IMR-90 (cell line): ENCODE data around the gene AP3D1. TPM values are rescaled to one million over a fixed set of nuclear protein-coding genes. Genes with fewer than 3 reads are reported as not detected.

Experiments
- ATAC-seq: fragments of 200-7000 bp; cut with Tn5 transposase; 2 replicates; pipeline ENCODE4 v1.9.1; 2020; ENCODE audit warnings: low read depth, mild to moderate bottlenecking, moderate library complexity
- BruUV-seq: library from RNA; stranded (reverse); fragments of 400-500 nt; replicated peaks from 2 replicates; lab custom pipeline; 2021; lab: Mats Ljungman, UMichigan
- CTCF ChIA-PET: fragments of 300-600 bp; formaldehyde crosslinking; extraction: SDS; loops from one replicate; lab custom pipeline; 2021; ENCODE audit warnings: antibody characterized with exemption; lab: Yijun Ruan, JAX
- POLR2A ChIA-PET: fragments of 300-600 bp; sonication (Branson Sonifier 250); formaldehyde crosslinking; loops from one replicate; lab custom pipeline; 2022; ENCODE audit warnings: antibody characterized with exemption; ENCODE audit not compliant: unreplicated experiment; lab: Charles Lee
- DNase-seq: peaks from one replicate; pipeline ENCODE4 v3.0.0; 2013
- H2AFZ ChIP-seq: replicated peaks from 2 replicates; pipeline ENCODE3; 2013; ENCODE audit warnings: low read length, mild to moderate bottlenecking; ENCODE audit not compliant: poor library complexity
- H2AK5ac ChIP-seq: 2 replicates; pipeline ENCODE4 v1.6.1; 2013; ENCODE audit warnings: low read depth, low read length, inconsistent platforms
- H2AK9ac ChIP-seq: replicated peaks from 2 replicates; pipeline ENCODE3; 2013; ENCODE audit warnings: mild to moderate bottlenecking, low read depth, low read length, moderate library complexity; ENCODE audit not compliant: poor library complexity
- H2BK120ac ChIP-seq: 2 replicates; pipeline ENCODE4 v1.6.1; 2013; ENCODE audit warnings: low read depth, low read length, inconsistent platforms
- H2BK15ac ChIP-seq: 3 replicates; pipeline ENCODE4 v1.6.1; 2013; ENCODE audit warnings: low read depth, low read length, inconsistent platforms
- H2BK20ac ChIP-seq: 2 replicates; pipeline ENCODE4 v1.6.1; 2013; ENCODE audit warnings: low read depth, mild to moderate bottlenecking, inconsistent platforms, low read length, moderate library complexity
- H2BK5ac ChIP-seq: 2 replicates; pipeline ENCODE4 v1.6.1; 2013; ENCODE audit warnings: mild to moderate bottlenecking, low read depth, low read length, inconsistent platforms; ENCODE audit not compliant: poor library complexity, severe bottlenecking
- H3K14ac ChIP-seq: replicated peaks from 2 replicates; pipeline ENCODE4 v1.6.1; 2013; ENCODE audit warnings: low read depth, low read length, inconsistent platforms
- H3K18ac ChIP-seq: 2 replicates; pipeline ENCODE4 v1.6.1; 2013; ENCODE audit warnings: low read depth, low read length, control low read depth
- H3K23ac ChIP-seq: 2 replicates; pipeline ENCODE4 v1.6.1; 2013; ENCODE audit warnings: low read depth, low read length, inconsistent platforms
- H3K27ac ChIP-seq: 2 replicates; pipeline ENCODE4 v1.5.1; 2013; ENCODE audit warnings: mild to moderate bottlenecking, control low read depth, low read length; ENCODE audit not compliant: insufficient read depth
- H3K27me3 ChIP-seq: 2 replicates; pipeline ENCODE4 v1.6.1; 2013; ENCODE audit warnings: low read length; ENCODE audit not compliant: control insufficient read depth, insufficient read depth
- H3K36me3 ChIP-seq: 2 replicates; pipeline ENCODE4 v1.6.1; 2013; ENCODE audit warnings: low read length, mixed read lengths; ENCODE audit not compliant: control insufficient read depth, insufficient read depth
- H3K4ac ChIP-seq: 2 replicates; pipeline ENCODE4 v1.6.1; 2013; ENCODE audit warnings: low read depth, low read length, inconsistent platforms
- H3K4me1 ChIP-seq: 2 replicates; pipeline ENCODE4 v1.6.1; 2013; ENCODE audit warnings: low read length, mixed read lengths; ENCODE audit not compliant: control insufficient read depth, insufficient read depth
- H3K4me2 ChIP-seq: 2 replicates; pipeline ENCODE4 v1.6.1; 2013; ENCODE audit warnings: low read depth, mild to moderate bottlenecking, control low read depth, low read length, moderate library complexity
- H3K4me3 ChIP-seq: 2 replicates; pipeline ENCODE4 v1.5.1; 2013; ENCODE audit warnings: low read depth, mild to moderate bottlenecking, control low read depth, low read length, moderate library complexity; ENCODE audit not compliant: insufficient read depth
- H3K56ac ChIP-seq: 2 replicates; pipeline ENCODE4 v1.6.1; 2013; ENCODE audit warnings: low read length, inconsistent platforms; ENCODE audit not compliant: insufficient read depth; ENCODE audit errors: extremely low read depth
- H3K79me1 ChIP-seq, 2 experiments: 2 replicates each; pipeline ENCODE4 v1.6.1; 2013; ENCODE audit warnings: low read length in 2 of 2, inconsistent platforms in 1 of 2, low read depth in 1 of 2
- H3K9ac ChIP-seq: 2 replicates; pipeline ENCODE4 v1.6.1; 2013; ENCODE audit warnings: low read depth, low read length, control low read depth
- H3K9me1 ChIP-seq: 2 replicates; pipeline ENCODE4 v1.6.1; 2013; ENCODE audit warnings: low read length, inconsistent platforms; ENCODE audit not compliant: insufficient read depth
- H3K9me3 ChIP-seq: 2 replicates; pipeline ENCODE4 v1.6.1; 2013; ENCODE audit warnings: low read length; ENCODE audit not compliant: control insufficient read depth, insufficient read depth
- H4K20me1 ChIP-seq: 2 replicates; pipeline ENCODE4 v1.6.1; 2013; ENCODE audit warnings: low read length, inconsistent platforms; ENCODE audit not compliant: insufficient read depth
- H4K5ac ChIP-seq: 2 replicates; pipeline ENCODE4 v1.6.1; 2013; ENCODE audit warnings: mild to moderate bottlenecking, low read depth, low read length, control low read depth
- H4K8ac ChIP-seq, 2 experiments: 2 replicates each; pipeline ENCODE4 v1.6.1; 2013; ENCODE audit warnings: low read depth in 2 of 2, low read length in 2 of 2, control low read depth in 1 of 2, inconsistent platforms in 1 of 2
- H4K91ac ChIP-seq: 2 replicates; pipeline ENCODE4 v1.6.1; 2013; ENCODE audit warnings: low read depth, low read length, inconsistent platforms; ENCODE audit not compliant: insufficient read depth
- BHLHE40 ChIP-seq: fragments of 150-350 bp; IDR thresholded peaks from 2 replicates; pipeline ENCODE4 v1.6.1; 2016; ENCODE audit warnings: mild to moderate bottlenecking, low read depth, low read length
- CEBPB ChIP-seq: IDR thresholded peaks from 2 replicates; pipeline ENCODE4 v1.6.1; 2012; ENCODE audit warnings: low read depth, low read length, improper control_type of control experiment
- CHD1 ChIP-seq: IDR thresholded peaks from 2 replicates; pipeline ENCODE4 v1.6.1; 2012; ENCODE audit warnings: low read depth, low read length, improper control_type of control experiment
- CTCF ChIP-seq: conservative IDR thresholded peaks from 2 replicates; pipeline ENCODE4 v1.5.1; 2012; ENCODE audit warnings: mild to moderate bottlenecking, low read depth, low read length, improper control_type of control experiment
- FOS ChIP-seq: fragments of 150-350 bp; IDR thresholded peaks from 2 replicates; pipeline ENCODE4 v1.6.1; 2016; ENCODE audit warnings: low read depth, low read length
- MAFK ChIP-seq: IDR thresholded peaks from 2 replicates; pipeline ENCODE4 v1.6.1; 2012; ENCODE audit warnings: low read depth, low read length, improper control_type of control experiment
- MAZ ChIP-seq: IDR thresholded peaks from 2 replicates; pipeline ENCODE4 v1.6.1; 2012; ENCODE audit warnings: low read depth, mild to moderate bottlenecking, low read length, improper control_type of control experiment, moderate library complexity, borderline replicate concordance
- MXI1 ChIP-seq: IDR thresholded peaks from 2 replicates; pipeline ENCODE4 v1.6.1; 2012; ENCODE audit warnings: low read depth, mild to moderate bottlenecking, low read length, moderate library complexity, borderline replicate concordance
- POLR2A ChIP-seq: IDR thresholded peaks from 2 replicates; pipeline ENCODE4 v1.6.1; 2012; ENCODE audit warnings: mild to moderate bottlenecking, low read depth, low read length
- RAD21 ChIP-seq: IDR thresholded peaks from 2 replicates; pipeline ENCODE4 v1.6.1; 2012; ENCODE audit warnings: low read length, improper control_type of control experiment
- RCOR1 ChIP-seq: IDR thresholded peaks from 2 replicates; pipeline ENCODE4 v1.6.1; 2012; ENCODE audit warnings: mild to moderate bottlenecking, low read length, improper control_type of control experiment; ENCODE audit not compliant: insufficient replicate concordance
- RFX5 ChIP-seq: IDR thresholded peaks from 2 replicates; pipeline ENCODE4 v1.8.0; 2012; ENCODE audit warnings: low read depth, mild to moderate bottlenecking, low read length, moderate library complexity
- SMC3 ChIP-seq: fragments of 150-350 bp; IDR thresholded peaks from 2 replicates; pipeline ENCODE4 v1.6.1; 2016; ENCODE audit warnings: low read depth, mild to moderate bottlenecking, antibody characterized with exemption, low read length, moderate library complexity
- USF2 ChIP-seq: fragments of 150-350 bp; IDR thresholded peaks from 2 replicates; pipeline ENCODE4 v1.6.1; 2017; ENCODE audit warnings: mild to moderate bottlenecking, antibody characterized with exemption, low read length, low read depth
- WGBS, 2 experiments: methylation state at CpG; one replicate each; pipeline versions ENCODE4 v1.1.5 to v1.1.7; 2013; ENCODE audit warnings: missing lambda C conversion rate in 2 of 2; ENCODE audit not compliant: insufficient read length in 1 of 2; ENCODE audit errors: extremely low coverage in 2 of 2; 5-methylcytosine and 5-hydroxymethylcytosine counted together
- dilution Hi-C: fragments of 300-500 bp; cut with HindIII; formaldehyde crosslinking; loops from one replicate; pipeline ENCODE4 v1.14.3; 2018; ENCODE audit warnings: low sequenced_read_pairs; ENCODE audit not compliant: unreplicated experiment
- in situ Hi-C: fragments of 300-500 bp; cut with MboI; formaldehyde crosslinking; loops from 3 replicates; pipeline ENCODE4 v1.14.3; 2019; ENCODE audit warnings: low sequenced_read_pairs, inconsistent platforms, mixed read lengths
- intact Hi-C: fragments of 100-400 bp; cut with micrococcal nuclease; formaldehyde crosslinking; loops from 2 replicates; pipeline ENCODE4 v1.10.0; 2022
- polyA plus RNA-seq, 3 experiments: library from polyadenylated mRNA; depleted of rRNA; stranded (reverse); fragments of >200 nt; gene quantifications; 2 replicates each; pipeline ENCODE4 v1.2.3, GENCODE V29; 2012; ENCODE audit warnings: low replicate concordance in 1 of 3
- total RNA-seq: library from RNA; depleted of rRNA; stranded (reverse); fragments of >200 nt; gene quantifications from 2 replicates; pipeline ENCODE4 v1.2.3, GENCODE V29; 2012
- TF ChIP-seq, protein P1 (sequence below): fragments of 150-350 bp; IDR thresholded peaks from 2 replicates; pipeline ENCODE4 v1.6.1; 2016; ENCODE audit warnings: low read depth, mild to moderate bottlenecking, low read length, moderate library complexity, borderline replicate concordance

The AP3D1 gene
- total and polyA plus RNA-seq, 2 of the 4 experiments (the other 2 are of a cell fraction), result 75.3 to 129 TPM

GRCh38 chr19:2064395-2064787, 87.0 kb downstream of the AP3D1 start:
- H3K9me3 ChIP-seq, result no peaks in the 10 kb centered on the region
- peak overlapping the region; percentile 39 for H2AK9ac ChIP-seq
- peaks cover 5 to 22% of the 10 kb centered on the region in 2 experiments; a peak in 3 of 4 replicates for H3K79me1 ChIP-seq
- TF ChIP-seq MXI1 (no peak), MAZ (no peak), BHLHE40 (no peak), SMC3 (no peak), CEBPB (no peak), MAFK (no peak), POLR2A (no peak), CTCF (no peak), RCOR1 (no peak), CHD1 (no peak), FOS (no peak), RFX5 (no peak), RAD21 (no peak), USF2 (no peak)
- TF ChIP-seq, protein P1, sequence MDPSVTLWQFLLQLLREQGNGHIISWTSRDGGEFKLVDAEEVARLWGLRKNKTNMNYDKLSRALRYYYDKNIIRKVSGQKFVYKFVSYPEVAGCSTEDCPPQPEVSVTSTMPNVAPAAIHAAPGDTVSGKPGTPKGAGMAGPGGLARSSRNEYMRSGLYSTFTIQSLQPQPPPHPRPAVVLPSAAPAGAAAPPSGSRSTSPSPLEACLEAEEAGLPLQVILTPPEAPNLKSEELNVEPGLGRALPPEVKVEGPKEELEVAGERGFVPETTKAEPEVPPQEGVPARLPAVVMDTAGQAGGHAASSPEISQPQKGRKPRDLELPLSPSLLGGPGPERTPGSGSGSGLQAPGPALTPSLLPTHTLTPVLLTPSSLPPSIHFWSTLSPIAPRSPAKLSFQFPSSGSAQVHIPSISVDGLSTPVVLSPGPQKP, result no peak
- DNase-seq (no peak), ATAC-seq (no peak)
- dilution Hi-C loops (no loop called here), intact Hi-C loops (no loop called here), in situ Hi-C loops (no loop called here)
- H2BK20ac ChIP-seq, result no peak overlapping the region
- no peak overlapping the region for H4K91ac ChIP-seq
- H3K14ac ChIP-seq, result no peak overlapping the region
- 88% methylated on average over 8 of the region's 13 CpGs; no CpG with 5 or more reads in 1 of the 2 experiments for WGBS, 2 experiments
- no peak overlapping the region for H2BK120ac ChIP-seq
- H3K27me3 ChIP-seq, result no peaks in the 10 kb centered on the region
- no peak overlapping the region for H3K4me3 ChIP-seq
- H4K20me1 ChIP-seq, result no peaks in the 10 kb centered on the region
- no peak overlapping the region for H4K8ac ChIP-seq
- peaks cover 7% of the 10 kb centered on the region for H3K9me1 ChIP-seq
- no peaks in the 10 kb centered on the region for H3K36me3 ChIP-seq
- ChIA-PET CTCF (no interaction called here), POLR2A (no interaction called here)
- H3K56ac ChIP-seq, result no peak overlapping the region
- H3K18ac ChIP-seq, result no peak overlapping the region
- H3K27ac ChIP-seq, result no peak overlapping the region
- no peak overlapping the region for H4K5ac ChIP-seq
- no peak overlapping the region for H2AK5ac ChIP-seq
- no TSS peak for BruUV-seq
- H3K23ac ChIP-seq, result no peak overlapping the region
- H3K9ac ChIP-seq, result no peak overlapping the region
- peak overlapping the region; percentile 78 for H2AFZ ChIP-seq
- H3K4me2 ChIP-seq, result no peak overlapping the region
- no peak overlapping the region for H3K4ac ChIP-seq
- H2BK15ac ChIP-seq, result no peak overlapping the region
- H3K4me1 ChIP-seq, result peaks cover 20% of the 10 kb centered on the region
- H2BK5ac ChIP-seq, result no peak overlapping the region
